Measurements from ENCODE around the gene MYMX.

MYMX gene

GRCh38 chr6:44232676-44233566 lies 16.2 kb downstream of the MYMX start:
- DNase-seq (ENCODE audit: low read depth in 3 of 3): no peak

DNA sequence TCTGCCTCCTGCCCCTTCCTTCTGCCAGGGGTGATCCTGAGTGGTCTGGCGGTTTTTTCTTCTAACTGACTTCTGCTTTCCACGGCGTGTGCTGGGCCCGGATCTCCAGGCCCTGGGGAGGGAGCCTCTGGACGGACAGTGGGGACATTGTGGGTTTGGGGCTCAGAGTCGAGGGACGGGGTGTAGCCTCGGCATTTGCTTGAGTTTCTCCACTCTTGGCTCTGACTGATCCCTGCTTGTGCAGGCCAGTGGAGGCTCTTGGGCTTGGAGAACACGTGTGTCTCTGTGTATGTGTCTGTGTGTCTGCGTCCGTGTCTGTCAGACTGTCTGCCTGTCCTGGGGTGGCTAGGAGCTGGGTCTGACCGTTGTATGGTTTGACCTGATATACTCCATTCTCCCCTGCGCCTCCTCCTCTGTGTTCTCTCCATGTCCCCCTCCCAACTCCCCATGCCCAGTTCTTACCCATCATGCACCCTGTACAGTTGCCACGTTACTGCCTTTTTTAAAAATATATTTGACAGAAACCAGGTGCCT lies 16.9 kb downstream of the MYMX start:
- DNase-seq (ENCODE audit: low read depth in 3 of 3): no peak

DNA sequence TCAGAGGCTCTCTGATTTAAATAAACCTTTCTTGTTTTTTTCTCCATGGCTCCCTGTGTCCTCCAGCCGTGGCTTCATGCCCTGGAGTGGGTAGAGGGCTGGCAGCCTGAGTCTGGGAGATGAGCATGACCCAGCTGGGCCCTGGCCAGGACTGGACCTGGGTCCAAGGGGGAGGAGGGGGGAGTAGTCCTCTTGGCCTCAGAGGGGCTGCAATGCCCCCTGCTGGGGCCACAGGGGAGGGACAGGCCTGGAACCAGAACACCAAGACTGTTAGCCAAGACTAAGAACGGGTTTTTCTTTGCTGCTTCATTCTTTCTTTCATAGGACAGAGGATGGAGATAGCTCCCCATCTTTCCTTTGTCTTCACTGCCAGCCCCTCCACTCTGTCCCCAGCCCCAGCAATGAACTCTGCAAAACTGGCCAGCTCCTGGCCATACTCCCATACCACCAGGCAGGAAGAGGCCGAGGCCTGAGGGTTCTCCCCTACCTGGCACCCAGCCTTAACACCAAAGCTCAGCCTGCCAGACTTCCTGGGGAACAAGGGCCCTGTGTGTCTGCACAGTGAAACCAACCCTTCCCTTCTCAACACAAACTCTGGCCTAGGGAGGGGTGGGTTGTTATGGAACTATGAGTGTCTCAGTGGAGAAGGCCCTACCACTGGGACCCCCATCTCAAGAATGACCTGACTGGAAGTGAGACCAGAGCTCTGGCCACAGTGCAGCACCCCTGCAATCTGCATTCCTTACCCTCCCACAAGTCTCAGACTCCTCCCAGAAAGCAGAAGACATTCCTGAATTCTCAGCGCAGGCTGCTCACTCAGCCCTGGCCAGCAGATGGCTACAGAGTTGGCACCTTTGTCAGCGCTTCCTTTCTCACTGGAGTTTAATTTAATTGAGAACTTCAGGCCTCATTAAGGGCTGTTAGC lies 17.6 kb downstream of the MYMX start:
- no peak for DNase-seq (ENCODE audit: low read depth in 3 of 3)

DNA sequence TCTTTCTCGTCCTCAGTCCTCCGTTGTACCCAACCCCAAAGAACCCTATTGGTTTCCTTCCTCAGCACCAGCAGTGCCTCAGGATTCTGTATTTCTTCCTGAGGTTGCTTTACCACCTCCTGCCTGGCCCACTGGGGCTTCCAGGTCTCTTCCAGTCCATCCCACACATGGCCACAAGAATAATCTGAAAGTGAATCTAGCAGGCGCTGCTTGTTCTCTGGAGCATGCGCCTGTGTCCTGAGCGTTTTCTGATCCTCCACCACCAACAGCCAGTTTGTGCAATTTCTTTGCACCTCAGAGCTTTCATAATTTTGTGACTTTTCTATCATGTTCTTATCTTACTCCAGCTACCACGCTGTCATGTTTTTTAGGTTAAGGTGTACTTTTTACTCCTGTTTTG lies 18.5 kb downstream of the MYMX start:
- DNase-seq (ENCODE audit: low read depth in 3 of 3): no peak

- no peak for DNase-seq (ENCODE audit: low read depth in 3 of 3)
Observed at GRCh38 chr6:44235891-44236516, 19.3 kb downstream of the MYMX start.

DNA sequence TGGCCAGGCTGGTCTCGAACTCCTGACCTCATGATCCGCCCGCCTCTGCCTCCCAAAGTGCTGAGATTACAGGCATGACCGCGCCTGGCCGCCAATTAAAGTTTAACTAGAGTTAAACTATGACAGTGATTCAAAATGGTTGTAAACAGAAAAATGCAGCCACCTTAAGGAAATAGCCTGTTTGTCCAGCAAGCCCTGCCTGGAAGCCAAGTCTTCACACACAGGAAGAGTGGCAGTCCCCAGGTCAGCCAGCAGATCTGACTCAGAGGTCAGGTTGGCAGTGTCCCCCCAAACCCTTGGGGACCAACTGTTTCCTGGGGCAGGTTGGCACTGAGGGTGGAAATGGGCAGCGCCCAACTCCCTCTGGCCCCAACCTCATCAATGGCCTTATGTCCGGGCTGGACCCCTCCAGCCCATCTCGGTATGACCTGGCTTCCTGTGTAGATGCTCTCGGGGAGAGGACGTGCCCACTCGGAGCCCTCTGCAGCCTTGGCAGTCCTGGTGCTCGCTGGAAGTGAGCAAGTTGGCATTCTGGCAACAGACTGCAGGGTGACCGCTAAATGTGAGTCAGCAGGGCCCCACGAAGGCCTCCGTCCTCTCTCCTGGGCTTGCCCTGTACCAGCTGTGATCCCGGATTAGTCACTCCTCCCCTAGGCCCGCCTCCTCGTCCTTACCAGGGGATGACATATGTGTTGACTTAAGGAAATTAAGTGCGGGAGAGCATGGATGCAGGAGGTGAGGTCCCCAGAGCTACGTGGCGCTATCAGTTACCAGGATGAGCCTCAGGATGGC lies 20.5 kb downstream of the MYMX start:
- DNase-seq (ENCODE audit: low read depth in 3 of 3): peak in 2 of 3 experiments; percentile 42 to 46

GRCh38 chr6:44237813-44238433 lies 21.2 kb downstream of the MYMX start:
- peak; percentile 63 to 65 (median 64) for DNase-seq (ENCODE audit: low read depth in 3 of 3)

GRCh38 chr6:44238687-44239350 lies 22.1 kb downstream of the MYMX start:
- no peak for DNase-seq (ENCODE audit: low read depth in 3 of 3)

- DNase-seq (ENCODE audit: low read depth in 3 of 3): no peak
Observed at GRCh38 chr6:44243345-44243744, 26.6 kb downstream of the MYMX start.

DNA sequence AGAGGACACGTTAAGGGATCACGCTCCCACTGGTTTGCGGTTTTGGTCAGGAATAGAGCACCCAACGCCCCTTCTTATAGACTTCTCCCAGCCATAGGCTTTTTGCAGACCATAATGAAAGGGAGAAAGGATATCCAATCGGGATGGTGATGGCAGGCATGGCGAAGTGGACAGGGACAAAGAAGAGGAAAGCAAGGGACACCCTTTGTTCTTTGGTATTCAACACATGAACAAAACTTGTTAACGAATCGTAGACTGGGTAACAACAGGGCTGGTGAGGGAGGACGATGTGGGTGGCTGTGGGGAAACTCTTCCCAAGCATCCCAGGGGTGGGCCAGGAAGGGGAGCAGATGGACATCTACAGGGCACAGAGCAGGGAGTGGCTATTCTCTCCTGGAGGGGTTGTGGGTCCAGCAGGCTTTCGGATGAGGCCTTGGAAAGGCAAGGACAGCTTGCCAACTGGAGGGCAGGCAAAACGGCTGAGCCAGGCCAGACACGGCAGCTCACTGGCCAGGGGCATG lies 28.7 kb downstream of the MYMX start:
- DNase-seq (ENCODE audit: low read depth in 3 of 3): no peak

DNA sequence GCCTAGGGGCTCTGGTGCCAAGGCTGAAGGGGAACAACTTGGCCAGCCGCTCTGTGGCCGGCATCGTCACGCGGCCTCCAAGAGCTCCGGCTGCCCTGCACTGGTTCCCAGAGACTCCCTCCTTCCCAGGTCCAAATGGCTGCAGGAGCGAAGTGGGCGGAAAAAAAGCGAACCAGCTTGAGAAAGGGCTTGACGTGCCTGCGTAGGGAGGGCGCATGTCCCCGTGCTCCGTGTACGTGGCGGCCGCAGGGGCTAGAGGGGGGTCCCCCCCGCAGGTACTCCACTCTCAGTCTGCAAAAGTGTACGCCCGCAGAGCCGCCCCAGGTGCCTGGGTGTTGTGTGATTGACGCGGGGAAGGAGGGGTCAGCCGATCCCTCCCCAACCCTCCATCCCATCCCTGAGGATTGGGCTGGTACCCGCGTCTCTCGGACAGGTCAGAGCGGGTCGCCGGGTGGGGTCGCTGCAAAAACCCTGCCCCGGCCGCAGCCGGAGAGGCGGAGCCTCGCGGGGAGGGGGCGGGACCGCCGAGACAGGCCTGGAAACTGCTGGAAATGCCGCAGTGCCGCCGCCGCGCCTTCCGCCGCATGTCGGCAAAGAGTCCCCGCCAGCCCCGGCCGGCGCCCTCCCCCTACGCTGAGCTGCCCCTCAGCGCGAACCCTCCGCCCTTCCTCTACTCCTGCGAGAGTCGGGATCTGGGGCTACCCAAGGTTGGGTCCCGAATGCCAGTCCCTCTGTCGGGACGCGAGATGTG lies 29.4 kb downstream of the MYMX start:
- DNase-seq (ENCODE audit: low read depth in 3 of 3): peak; percentile 72 to 86 (median 77)

GRCh38 chr6:44246663-44247337 lies 30.1 kb downstream of the MYMX start, which contains the start of gene HSP90AB1:
HSP90AB1 (plus strand) TSS chr6:44247101; CDS start chr6:44248630, 1,529 bp downstream.
- peak; percentile 78 to 97 (median 96) for DNase-seq (ENCODE audit: low read depth in 3 of 3)

DNA sequence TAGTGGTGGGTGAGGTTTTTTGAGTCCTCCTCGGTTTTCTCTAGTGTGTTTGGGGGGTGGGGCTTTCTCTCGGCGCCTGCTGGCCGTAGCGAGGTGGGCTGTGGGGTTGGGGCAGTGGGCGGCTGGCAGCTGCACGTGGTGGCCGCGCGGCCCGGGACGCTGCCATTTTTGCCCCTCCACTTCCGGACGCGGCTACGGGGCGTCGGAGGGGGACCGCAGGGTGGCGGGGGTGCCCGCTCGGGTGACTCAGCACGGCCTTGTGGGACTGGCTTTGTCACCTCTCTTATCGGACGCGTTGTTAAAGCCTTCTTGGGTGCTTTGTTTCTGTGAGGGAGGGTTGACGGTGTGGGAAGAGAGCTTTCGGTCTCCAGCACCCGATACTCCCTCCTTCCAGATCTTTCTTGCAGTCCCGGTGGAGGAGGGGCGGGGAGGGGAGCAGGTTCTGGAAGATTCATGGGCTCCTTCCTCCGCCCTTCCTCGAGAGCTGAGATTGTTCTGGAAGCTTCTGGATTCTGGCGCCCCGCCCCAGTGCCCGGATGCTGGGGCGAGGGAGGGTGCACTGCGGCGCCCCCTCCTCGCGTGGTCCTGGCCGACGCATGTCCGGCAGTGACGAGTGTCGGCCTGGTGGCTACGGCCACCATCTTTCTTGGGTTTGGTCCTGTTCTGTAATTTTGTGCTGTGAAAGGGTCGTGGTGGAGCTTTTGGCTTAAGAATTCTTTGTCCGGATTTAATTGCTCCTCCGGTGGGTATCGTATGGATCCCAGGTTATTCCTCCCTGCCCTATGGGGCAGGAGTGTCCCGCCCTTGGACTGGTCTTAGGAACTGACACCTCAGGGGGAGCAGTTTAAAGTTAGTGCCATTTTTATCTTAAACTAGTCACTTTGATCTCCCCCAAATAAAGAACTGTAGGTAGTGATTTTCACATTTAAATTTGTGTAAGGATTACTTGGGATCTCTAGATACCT lies 30.9 kb downstream of the MYMX start:
- peak; percentile 79 to 87 (median 86) for DNase-seq (ENCODE audit: low read depth in 3 of 3)

- no peak for DNase-seq (ENCODE audit: low read depth in 3 of 3)
Observed at GRCh38 chr6:44248579-44248978, 31.9 kb downstream of the MYMX start.

- no peak for DNase-seq (ENCODE audit: low read depth in 3 of 3)
Observed at GRCh38 chr6:44249082-44249748, 32.5 kb downstream of the MYMX start.

GRCh38 chr6:44250067-44250717 lies 33.5 kb downstream of the MYMX start:
- no peak for DNase-seq (ENCODE audit: low read depth in 3 of 3)
